Vagina (tissue), 2 donors: ENCODE results near the gene ST6GALNAC5.

Source experiments
- CTCF ChIP-seq, 3 experiments: fragments of 450-650 bp in 2 of 3; fragments of 200-600 bp in 1 of 3; sonication (generic) in 1 of 3; IDR thresholded peaks; one replicate each; pipeline ENCODE4 v1.5.1; 2017 to 2019; ENCODE audit warnings: antibody characterized with exemption in 3 of 3, mild to moderate bottlenecking in 2 of 3, moderate library complexity in 2 of 3
- POLR2A ChIP-seq, 2 donors: fragments of 450-650 bp; IDR thresholded peaks; one replicate each; pipeline ENCODE4 v1.6.1; 2017; ENCODE audit warnings: antibody characterized with exemption in 2 of 2, mild to moderate bottlenecking in 2 of 2, moderate library complexity in 2 of 2
- POLR2AphosphoS5 ChIP-seq, 2 donors: sonication (generic); formaldehyde crosslinking; IDR thresholded peaks; one replicate each; pipeline ENCODE4 v1.9.0; 2017; ENCODE audit warnings: antibody characterized with exemption in 2 of 2, mild to moderate bottlenecking in 2 of 2, low read depth in 1 of 2; ENCODE audit not compliant: insufficient read depth in 1 of 2

GRCh38 chr1:77010937-77011336 lies 143.7 kb downstream of the ST6GALNAC5 start:
- no peak for TF ChIP-seq POLR2A (IDR thresholded peaks at IDR 0.05)
- no peak for TF ChIP-seq CTCF (IDR thresholded peaks at IDR 0.05)
- no peak for TF ChIP-seq POLR2AphosphoS5 (IDR thresholded peaks at IDR 0.05; ENCODE audit: insufficient read depth in 1 of 2, low read depth in 1 of 2)
